Endodermal cell (in vitro differentiated cells): ENCODE measurements around the gene PALLD. TPM values are rescaled to one million over a fixed set of nuclear protein-coding genes. Genes with fewer than 3 reads are reported as not detected.

ENCODE experiments used
- DNase-seq: peaks from one replicate; pipeline ENCODE4 v3.0.0-alpha.2; 2017
- H3K27ac ChIP-seq: 2 replicates; pipeline ENCODE4 v1.5.1; 2013; ENCODE audit warnings: mild to moderate bottlenecking, low read depth, low read length, moderate library complexity
- H3K27me3 ChIP-seq: 2 replicates; pipeline ENCODE4 v1.6.1; 2013; ENCODE audit warnings: mild to moderate bottlenecking, low read length, moderate library complexity; ENCODE audit not compliant: insufficient read depth, control insufficient read depth, poor library complexity, severe bottlenecking
- H3K36me3 ChIP-seq: 2 replicates; pipeline ENCODE4 v1.7.0; 2013; ENCODE audit warnings: mild to moderate bottlenecking, low read length, moderate library complexity; ENCODE audit not compliant: control insufficient read depth, insufficient read depth
- H3K4me1 ChIP-seq: one replicate; pipeline ENCODE4 v1.7.0; 2013; ENCODE audit warnings: low read length; ENCODE audit not compliant: control insufficient read depth, insufficient read depth
- H3K4me3 ChIP-seq: 2 replicates; pipeline ENCODE4 v1.5.1; 2013; ENCODE audit warnings: mild to moderate bottlenecking, low read length, moderate library complexity
- H3K9ac ChIP-seq: 2 replicates; pipeline ENCODE4 v1.6.1; 2013; ENCODE audit warnings: mild to moderate bottlenecking, low read length, moderate library complexity; ENCODE audit not compliant: poor library complexity, severe bottlenecking; ENCODE audit errors: extremely low read depth
- H3K9me3 ChIP-seq: 2 replicates; pipeline ENCODE4 v1.6.1; 2013; ENCODE audit warnings: mild to moderate bottlenecking, low read length, moderate library complexity; ENCODE audit not compliant: control insufficient read depth
- H3K27ac Mint-ChIP-seq: 2 replicates; pipeline ENCODE4 v1.8.0; 2020; ENCODE audit warnings: mixed read lengths
- H3K27me3 Mint-ChIP-seq: 2 replicates; pipeline ENCODE4 v1.8.0; 2021; ENCODE audit warnings: mild to moderate bottlenecking, mixed read lengths; ENCODE audit not compliant: insufficient read depth
- H3K36me3 Mint-ChIP-seq: 2 replicates; pipeline ENCODE4 v1.8.0; 2020; ENCODE audit warnings: low read depth, mixed read lengths
- H3K4me1 Mint-ChIP-seq: 2 replicates; pipeline ENCODE4 v1.8.0; 2020; ENCODE audit warnings: mixed read lengths
- H3K4me3 Mint-ChIP-seq: 2 replicates; pipeline ENCODE4 v1.8.0; 2020; ENCODE audit warnings: mild to moderate bottlenecking, moderate library complexity, mixed read lengths
- H3K9me3 Mint-ChIP-seq: 2 replicates; pipeline ENCODE4 v1.8.0; 2020; ENCODE audit warnings: mild to moderate bottlenecking, mixed read lengths
- whole genome bisulfite sequencing, 2 experiments: methylation state at CpG; one replicate each; pipeline versions ENCODE4 v1.1.5 to v1.1.7; 2013; ENCODE audit warnings: missing lambda C conversion rate in 2 of 2, mixed read lengths in 1 of 2; ENCODE audit not compliant: insufficient coverage in 1 of 2, insufficient read length in 1 of 2; 5-methylcytosine and 5-hydroxymethylcytosine counted together
- total RNA-seq, 2 donors: library from RNA; stranded (reverse); fragmentation: NEBNext Ultra II Directional in 1 of 2; extraction: Animal tissue kit (Norgen Biotek cat#: 25700) in 1 of 2; gene quantifications; 2 replicates in 1 of 2; 3 replicates in 1 of 2; pipeline ENCODE4 v1.2.1, GENCODE V29; 2021
- TF ChIP-seq, protein P1 (sequence below): fragments of 200-600 bp; sonication (generic); conservative IDR thresholded peaks from 2 replicates; pipeline ENCODE4 v1.5.0; 2021; ENCODE audit warnings: antibody characterized with exemption, mild to moderate bottlenecking

The PALLD gene
- total RNA-seq, 2 donors from 2014 or later = 51.8 to 86.7 TPM

GRCh38 chr4:168765322-168765721 is 268.5 kb downstream of the PALLD start:
- Histone ChIP-seq H3K36me3 (no peaks in the 10 kb centered on the region), H3K9me3 (no peaks in the 10 kb centered on the region), H3K9ac (no peak overlapping the region), H3K27me3 (peaks cover 53% of the 10 kb centered on the region), H3K4me1 (no peaks in the 10 kb centered on the region), H3K27ac (no peak overlapping the region), H3K4me3 (no peak overlapping the region)
- Mint-ChIP-seq H3K27ac (no peak overlapping the region), H3K4me1 (peaks cover 3% of the 10 kb centered on the region), H3K36me3 (no peaks in the 10 kb centered on the region), H3K4me3 (no peak overlapping the region), H3K9me3 (no peaks in the 10 kb centered on the region), H3K27me3 (peaks cover 83% of the 10 kb centered on the region)
- no peak for DNase-seq
- TF ChIP-seq, protein P1, sequence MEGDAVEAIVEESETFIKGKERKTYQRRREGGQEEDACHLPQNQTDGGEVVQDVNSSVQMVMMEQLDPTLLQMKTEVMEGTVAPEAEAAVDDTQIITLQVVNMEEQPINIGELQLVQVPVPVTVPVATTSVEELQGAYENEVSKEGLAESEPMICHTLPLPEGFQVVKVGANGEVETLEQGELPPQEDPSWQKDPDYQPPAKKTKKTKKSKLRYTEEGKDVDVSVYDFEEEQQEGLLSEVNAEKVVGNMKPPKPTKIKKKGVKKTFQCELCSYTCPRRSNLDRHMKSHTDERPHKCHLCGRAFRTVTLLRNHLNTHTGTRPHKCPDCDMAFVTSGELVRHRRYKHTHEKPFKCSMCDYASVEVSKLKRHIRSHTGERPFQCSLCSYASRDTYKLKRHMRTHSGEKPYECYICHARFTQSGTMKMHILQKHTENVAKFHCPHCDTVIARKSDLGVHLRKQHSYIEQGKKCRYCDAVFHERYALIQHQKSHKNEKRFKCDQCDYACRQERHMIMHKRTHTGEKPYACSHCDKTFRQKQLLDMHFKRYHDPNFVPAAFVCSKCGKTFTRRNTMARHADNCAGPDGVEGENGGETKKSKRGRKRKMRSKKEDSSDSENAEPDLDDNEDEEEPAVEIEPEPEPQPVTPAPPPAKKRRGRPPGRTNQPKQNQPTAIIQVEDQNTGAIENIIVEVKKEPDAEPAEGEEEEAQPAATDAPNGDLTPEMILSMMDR = no peak
- WGBS, 2 experiments = 88 to 98% methylated on average over 4 of the region's 4 CpGs

- Histone ChIP-seq H3K9ac (no peak overlapping the region), H3K4me3 (no peak overlapping the region), H3K27me3 (peaks cover 51% of the 10 kb centered on the region), H3K4me1 (no peaks in the 10 kb centered on the region), H3K9me3 (no peaks in the 10 kb centered on the region), H3K27ac (no peak overlapping the region), H3K36me3 (no peaks in the 10 kb centered on the region)
- Mint-ChIP-seq H3K4me3 (no peak overlapping the region), H3K9me3 (no peaks in the 10 kb centered on the region), H3K27ac (no peak overlapping the region), H3K4me1 (peaks cover 3% of the 10 kb centered on the region), H3K27me3 (peaks cover 81% of the 10 kb centered on the region), H3K36me3 (no peaks in the 10 kb centered on the region)
- DNase-seq = no peak
- TF ChIP-seq, protein P1 = no peak
Measured at GRCh38 chr4:168765726-168766125, 268.9 kb downstream of the PALLD start.

- peaks cover 40% of the 10 kb centered on the region for H3K27me3 ChIP-seq
- TF ChIP-seq, protein P1 = no peak
- Mint-ChIP-seq H3K36me3 (no peaks in the 10 kb centered on the region), H3K9me3 (no peaks in the 10 kb centered on the region), H3K27me3 (peaks cover 70% of the 10 kb centered on the region), H3K4me1 (peaks cover 3% of the 10 kb centered on the region), H3K27ac (no peak overlapping the region), H3K4me3 (no peak overlapping the region)
- DNase-seq = no peak
- H3K9ac ChIP-seq = no peak overlapping the region
- no peaks in the 10 kb centered on the region for H3K36me3 ChIP-seq
- H3K9me3 ChIP-seq = no peaks in the 10 kb centered on the region
- WGBS, 2 experiments = 91 to 93% methylated on average over 6 to 8 of the region's 8 CpGs
- no peaks in the 10 kb centered on the region for H3K4me1 ChIP-seq
- H3K4me3 ChIP-seq = no peak overlapping the region
- no peak overlapping the region for H3K27ac ChIP-seq
Measured at GRCh38 chr4:168766604-168767316, 269.9 kb downstream of the PALLD start.
